HepG2 (cell line): ENCODE measurements around the gene TFDP2. TPM values are rescaled to one million over a fixed set of nuclear protein-coding genes. Genes with fewer than 3 reads are reported as not detected.

Experiments used
- ATAC-seq: fragments of 200-7000 bp; cut with Tn5 transposase; 3 replicates; pipeline ENCODE4 v1.9.1; 2020; ENCODE audit warnings: mild to moderate bottlenecking, moderate library complexity
- BruUV-seq: library from RNA; stranded (reverse); fragments of 400-500 nt; replicated peaks from 2 replicates; lab custom pipeline; 2021; lab: Mats Ljungman, UMichigan
- CTCF ChIA-PET: fragments of 300-600 bp; formaldehyde crosslinking; extraction: SDS; loops from one replicate; lab custom pipeline; 2021; ENCODE audit warnings: low total read pairs, inconsistent platforms, low intra/inter-chr PET ratio; lab: Yijun Ruan, JAX
- POLR2A ChIA-PET: fragments of 350-600 bp; sonication (Branson Sonifier 250); formaldehyde crosslinking; loops from one replicate; lab custom pipeline; 2020; ENCODE audit warnings: antibody characterized with exemption, inconsistent platforms; lab: Yijun Ruan, JAX
- DNase-seq: peaks from one replicate; pipeline ENCODE4 v3.0.0-alpha.2; 2015; ENCODE audit warnings: low spot score
- FAIRE-seq: peaks from 3 replicates; lab custom pipeline; 2011; peaks lifted over from hg19 to GRCh38; lab: Jason Lieb, UNC
- H2AFZ ChIP-seq: one replicate; pipeline ENCODE4 v1.6.1; 2011; ENCODE audit warnings: low read length, inconsistent platforms
- H3K27ac ChIP-seq: fragments of 300-600 bp; 3 replicates; pipeline ENCODE4 v1.8.0; 2011; ENCODE audit warnings: mixed run types, mild to moderate bottlenecking, mixed read lengths, low read length, inconsistent platforms; ENCODE audit not compliant: insufficient read depth; ENCODE audit errors: extremely low read length
- H3K27me3 ChIP-seq, 2 experiments: fragments of 200-600 bp in 1 of 2; 2 replicates in 1 of 2; 3 replicates in 1 of 2; pipeline versions ENCODE4 v1.6.0 to v1.8.0; 2011; ENCODE audit warnings: low read length in 2 of 2, mild to moderate bottlenecking in 2 of 2, moderate library complexity in 2 of 2, inconsistent platforms in 1 of 2; ENCODE audit not compliant: insufficient read depth in 2 of 2, control insufficient read depth in 1 of 2
- H3K36me3 ChIP-seq, 2 experiments: fragments of 200-600 bp in 1 of 2; replicated peaks in 1 of 2; 2 replicates in 1 of 2; 3 replicates in 1 of 2; pipeline versions ENCODE4 v1.5.1 to v1.8.0; 2011; ENCODE audit warnings: low read length in 2 of 2, inconsistent platforms in 1 of 2; ENCODE audit not compliant: insufficient read depth in 2 of 2, control insufficient read depth in 1 of 2
- H3K4me1 ChIP-seq: 2 replicates; pipeline ENCODE4 v1.5.1; 2012; ENCODE audit warnings: low read length, inconsistent platforms; ENCODE audit not compliant: insufficient read depth
- H3K4me2 ChIP-seq: 2 replicates; pipeline ENCODE4 v1.6.0; 2011; ENCODE audit warnings: low read depth, low read length, inconsistent platforms
- H3K4me3 ChIP-seq, 3 experiments: fragments of 200-600 bp in 1 of 3; sonication (generic), shearing (Covaris generic) in 1 of 3; replicated peaks in 1 of 3; 2 replicates each; pipeline ENCODE4 v1.5.1; 2011 to 2016; ENCODE audit warnings: low read length in 3 of 3, inconsistent platforms in 2 of 3, low read depth in 2 of 3, mild to moderate bottlenecking in 2 of 3, control low read depth in 1 of 3, mixed read lengths in 1 of 3; ENCODE audit not compliant: insufficient read depth in 1 of 3
- H3K79me2 ChIP-seq: one replicate; pipeline ENCODE4 v1.6.1; 2011; ENCODE audit warnings: low read length, inconsistent platforms; ENCODE audit not compliant: insufficient read depth
- H3K9ac ChIP-seq: 2 replicates; pipeline ENCODE4 v1.6.0; 2011; ENCODE audit warnings: mild to moderate bottlenecking, low read depth, low read length, inconsistent platforms; ENCODE audit not compliant: insufficient read depth
- H3K9me3 ChIP-seq: 2 replicates; pipeline ENCODE4 v1.5.1; 2012; ENCODE audit warnings: mild to moderate bottlenecking, low read length
- H4K20me1 ChIP-seq: 2 replicates; pipeline ENCODE4 v1.6.0; 2011; ENCODE audit warnings: inconsistent platforms, mild to moderate bottlenecking, low read length, moderate library complexity; ENCODE audit not compliant: insufficient read depth
- ARNT2 ChIP-seq: sonication (generic); formaldehyde crosslinking; IDR thresholded peaks from 2 replicates; pipeline ENCODE4 v1.8.0; 2022; ENCODE audit warnings: mild to moderate bottlenecking, low read depth, missing genetic modification reagents, moderate library complexity
- GFI1 ChIP-seq: sonication (generic); formaldehyde crosslinking; IDR thresholded peaks from 2 replicates; pipeline ENCODE4 v1.5.0; 2020; ENCODE audit warnings: missing genetic modification reagents, mild to moderate bottlenecking, borderline replicate concordance
- HMG20A ChIP-seq: IDR thresholded peaks from 2 replicates; pipeline ENCODE4 v1.6.1; 2016; ENCODE audit warnings: borderline replicate concordance
- NCOA2 ChIP-seq: sonication (generic); formaldehyde crosslinking; IDR thresholded peaks from 2 replicates; pipeline ENCODE4 v1.8.0; 2022; ENCODE audit warnings: inconsistent platforms
- NFE2L2 ChIP-seq: fragments of 150-350 bp; IDR thresholded peaks from 2 replicates; pipeline ENCODE4 v1.6.1; 2014; ENCODE audit warnings: low read length
- PAWR ChIP-seq: sonication (generic); formaldehyde crosslinking; IDR thresholded peaks from 2 replicates; pipeline ENCODE4 v1.4.0; 2020; ENCODE audit warnings: missing genetic modification reagents, mild to moderate bottlenecking, borderline replicate concordance
- PLRG1 ChIP-seq: fragments of 450-650 bp; conservative IDR thresholded peaks from 2 replicates; pipeline ENCODE4 v1.6.1; 2016
- TBX3 ChIP-seq: fragments of 450-650 bp; IDR thresholded peaks from 2 replicates; pipeline ENCODE4 v1.6.1; 2017; ENCODE audit warnings: antibody characterized with exemption, mild to moderate bottlenecking, inconsistent platforms, borderline replicate concordance
- U2AF2 ChIP-seq: fragments of 200-400 bp; formaldehyde crosslinking; IDR thresholded peaks from 2 replicates; pipeline ENCODE4 v1.6.1; 2017; ENCODE audit warnings: low read depth, mild to moderate bottlenecking, low read length
- ZNF138 ChIP-seq: sonication (generic); formaldehyde crosslinking; IDR thresholded peaks from 2 replicates; pipeline ENCODE4 v1.5.0; 2020; ENCODE audit warnings: mild to moderate bottlenecking, low read depth, missing genetic modification reagents
- ZNF430 ChIP-seq: sonication (generic); formaldehyde crosslinking; IDR thresholded peaks from 2 replicates; pipeline ENCODE4 v1.9.0; 2021; ENCODE audit warnings: mild to moderate bottlenecking, missing genetic modification reagents
- ZNF557 ChIP-seq: sonication (generic); formaldehyde crosslinking; IDR thresholded peaks from 2 replicates; pipeline ENCODE4 v1.4.0; 2020; ENCODE audit warnings: missing genetic modification reagents
- ZNF564 ChIP-seq: sonication (generic); formaldehyde crosslinking; IDR thresholded peaks from 2 replicates; pipeline ENCODE4 v1.8.1; 2023; ENCODE audit warnings: mild to moderate bottlenecking, missing genetic modification reagents
- ZNF780A ChIP-seq: sonication (generic); formaldehyde crosslinking; IDR thresholded peaks from 2 replicates; pipeline ENCODE4 v1.8.0; 2022; ENCODE audit warnings: mild to moderate bottlenecking, missing genetic modification reagents, moderate library complexity
- WGBS: methylation state at CpG from one replicate; pipeline ENCODE4 v1.1.6; 2017; ENCODE audit warnings: low lambda C conversion rate; 5-methylcytosine and 5-hydroxymethylcytosine counted together
- in situ Hi-C: cut with HindIII; loops from 2 replicates; pipeline ENCODE4 v1.10.0; 2017; ENCODE audit warnings: low pct_unique_long_range_greater_than_20kb; ENCODE audit not compliant: extremely low pct_ligation_motif_present
- intact Hi-C: fragments of 100-400 bp; cut with micrococcal nuclease; formaldehyde crosslinking; loops from one replicate; pipeline ENCODE4 v1.10.0; 2022; ENCODE audit not compliant: unreplicated experiment
- polyA plus RNA-seq, 8 experiments: library from polyadenylated mRNA; depleted of rRNA in 3 of 8; stranded (reverse) in 7 of 8; unstranded in 1 of 8; fragments of >200 nt; fragmentation: Illumina TruSeq in 4 of 8; extraction: Trizol in 4 of 8; gene quantifications; 2 replicates each; pipeline versions ENCODE4 v1.2.1 to v1.2.3, GENCODE V29; 2011 to 2016; ENCODE audit warnings: low read depth in 4 of 8, missing spikeins in 1 of 8, mixed read lengths in 1 of 8; ENCODE audit not compliant: insufficient read depth in 1 of 8
- total RNA-seq, 5 experiments: library from RNA; depleted of rRNA; stranded (reverse); fragments of >200 nt; fragmentation: Illumina TruSeq; extraction: Trizol; gene quantifications; 2 replicates each; pipeline ENCODE4 v1.2.3, GENCODE V29; 2016; ENCODE audit warnings: low read depth in 1 of 5
- TF ChIP-seq, protein P1 (sequence below): IDR thresholded peaks from 2 replicates; pipeline ENCODE4 v1.6.1; 2016
- TF ChIP-seq, protein P2 (sequence below): sonication (generic); formaldehyde crosslinking; conservative IDR thresholded peaks from 2 replicates; pipeline ENCODE4 v1.4.0; 2020; ENCODE audit warnings: missing genetic modification reagents
- TF ChIP-seq, protein P3 (sequence below): sonication (generic); formaldehyde crosslinking; IDR thresholded peaks from 2 replicates; pipeline ENCODE4 v1.4.0; 2020; ENCODE audit warnings: missing genetic modification reagents

The TFDP2 gene
- total and polyA plus RNA-seq, 2 of the 13 experiments (the other 11 are each of a cell fraction or from before 2014, with no cell fraction given) = 17.9 to 37.4 TPM

DNA sequence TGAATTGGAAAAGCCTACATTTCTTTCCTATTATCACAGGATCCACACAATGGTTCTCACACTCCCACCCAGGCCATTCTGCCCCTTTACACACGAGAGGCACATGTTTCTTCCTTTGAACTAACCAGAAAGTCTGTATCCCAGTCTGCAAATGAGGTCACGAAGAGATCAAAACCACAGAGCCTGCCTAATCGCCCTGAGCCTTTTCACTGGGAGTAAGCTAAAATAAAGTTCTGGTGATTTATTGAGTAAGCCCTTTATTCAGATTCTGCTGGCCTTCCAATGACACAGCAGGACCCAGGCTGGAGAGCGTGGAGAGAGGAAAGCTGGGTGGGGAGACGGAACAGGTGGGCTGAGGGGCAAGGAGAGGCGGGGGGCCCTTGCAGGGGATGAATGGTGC lies 194.2 kb downstream of the TFDP2 start (continued):
- TF ChIP-seq ZNF430 = no peak
- no peak for TF ChIP-seq ZNF138 (CRISPR knock-in tag)
- no peak for TF ChIP-seq ZNF564 (CRISPR knock-in tag)
- TF ChIP-seq TBX3 = no peak
- no peak for TF ChIP-seq HMG20A (CRISPR knock-in tag)
- no peak for TF ChIP-seq U2AF2
- TF ChIP-seq, protein P1, sequence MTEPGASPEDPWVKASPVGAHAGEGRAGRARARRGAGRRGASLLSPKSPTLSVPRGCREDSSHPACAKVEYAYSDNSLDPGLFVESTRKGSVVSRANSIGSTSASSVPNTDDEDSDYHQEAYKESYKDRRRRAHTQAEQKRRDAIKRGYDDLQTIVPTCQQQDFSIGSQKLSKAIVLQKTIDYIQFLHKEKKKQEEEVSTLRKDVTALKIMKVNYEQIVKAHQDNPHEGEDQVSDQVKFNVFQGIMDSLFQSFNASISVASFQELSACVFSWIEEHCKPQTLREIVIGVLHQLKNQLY = no peak

DNA sequence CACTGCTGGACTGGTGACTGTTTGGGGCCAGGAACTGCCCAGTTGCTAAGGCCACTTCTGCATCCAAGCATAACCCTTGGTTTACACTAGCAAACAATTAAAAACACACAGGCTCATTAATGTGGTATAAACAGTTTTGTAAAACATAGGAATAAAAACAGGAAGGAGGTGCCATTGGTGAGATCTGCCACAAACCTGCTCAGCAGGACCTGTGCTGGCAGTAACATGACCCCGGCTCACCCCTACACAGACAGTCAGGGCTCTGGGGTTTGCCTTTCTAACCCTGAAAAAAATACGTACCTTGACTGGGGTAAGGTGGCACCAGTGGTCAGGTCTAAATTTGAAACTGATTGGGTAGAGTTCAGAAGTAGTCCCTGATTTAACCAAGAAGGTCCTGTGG lies 196.7 kb downstream of the TFDP2 start:
- no TSS peak for BruUV-seq
- Histone ChIP-seq H3K4me1 (peaks cover 15% of the 10 kb centered on the region), H3K36me3 (peaks cover 0 to 6% of the 10 kb centered on the region in 2 experiments; a peak in 1 of 5 replicates), H3K4me3 (no peak overlapping the region), H3K79me2 (no peaks in the 10 kb centered on the region), H3K9ac (no peak overlapping the region)
- DNase-seq = no peak
- intact Hi-C loops = no loop called here
- 100% methylated on average over 2 of the region's 2 CpGs for WGBS
- TF ChIP-seq NFE2L2 (no peak), PLRG1 (no peak), ZNF557 (CRISPR knock-in tag) (no peak), ARNT2 (CRISPR knock-in tag) (no peak), PAWR (CRISPR knock-in tag) (no peak), ZNF138 (CRISPR knock-in tag) (no peak), ZNF780A (CRISPR knock-in tag) (no peak), NCOA2 (no peak), GFI1 (CRISPR knock-in tag) (no peak)
- TF ChIP-seq, protein P2, sequence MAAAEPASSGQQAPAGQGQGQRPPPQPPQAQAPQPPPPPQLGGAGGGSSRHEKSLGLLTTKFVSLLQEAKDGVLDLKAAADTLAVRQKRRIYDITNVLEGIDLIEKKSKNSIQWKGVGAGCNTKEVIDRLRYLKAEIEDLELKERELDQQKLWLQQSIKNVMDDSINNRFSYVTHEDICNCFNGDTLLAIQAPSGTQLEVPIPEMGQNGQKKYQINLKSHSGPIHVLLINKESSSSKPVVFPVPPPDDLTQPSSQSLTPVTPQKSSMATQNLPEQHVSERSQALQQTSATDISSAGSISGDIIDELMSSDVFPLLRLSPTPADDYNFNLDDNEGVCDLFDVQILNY (CRISPR knock-in tag) = no peak
- TF ChIP-seq, protein P3, sequence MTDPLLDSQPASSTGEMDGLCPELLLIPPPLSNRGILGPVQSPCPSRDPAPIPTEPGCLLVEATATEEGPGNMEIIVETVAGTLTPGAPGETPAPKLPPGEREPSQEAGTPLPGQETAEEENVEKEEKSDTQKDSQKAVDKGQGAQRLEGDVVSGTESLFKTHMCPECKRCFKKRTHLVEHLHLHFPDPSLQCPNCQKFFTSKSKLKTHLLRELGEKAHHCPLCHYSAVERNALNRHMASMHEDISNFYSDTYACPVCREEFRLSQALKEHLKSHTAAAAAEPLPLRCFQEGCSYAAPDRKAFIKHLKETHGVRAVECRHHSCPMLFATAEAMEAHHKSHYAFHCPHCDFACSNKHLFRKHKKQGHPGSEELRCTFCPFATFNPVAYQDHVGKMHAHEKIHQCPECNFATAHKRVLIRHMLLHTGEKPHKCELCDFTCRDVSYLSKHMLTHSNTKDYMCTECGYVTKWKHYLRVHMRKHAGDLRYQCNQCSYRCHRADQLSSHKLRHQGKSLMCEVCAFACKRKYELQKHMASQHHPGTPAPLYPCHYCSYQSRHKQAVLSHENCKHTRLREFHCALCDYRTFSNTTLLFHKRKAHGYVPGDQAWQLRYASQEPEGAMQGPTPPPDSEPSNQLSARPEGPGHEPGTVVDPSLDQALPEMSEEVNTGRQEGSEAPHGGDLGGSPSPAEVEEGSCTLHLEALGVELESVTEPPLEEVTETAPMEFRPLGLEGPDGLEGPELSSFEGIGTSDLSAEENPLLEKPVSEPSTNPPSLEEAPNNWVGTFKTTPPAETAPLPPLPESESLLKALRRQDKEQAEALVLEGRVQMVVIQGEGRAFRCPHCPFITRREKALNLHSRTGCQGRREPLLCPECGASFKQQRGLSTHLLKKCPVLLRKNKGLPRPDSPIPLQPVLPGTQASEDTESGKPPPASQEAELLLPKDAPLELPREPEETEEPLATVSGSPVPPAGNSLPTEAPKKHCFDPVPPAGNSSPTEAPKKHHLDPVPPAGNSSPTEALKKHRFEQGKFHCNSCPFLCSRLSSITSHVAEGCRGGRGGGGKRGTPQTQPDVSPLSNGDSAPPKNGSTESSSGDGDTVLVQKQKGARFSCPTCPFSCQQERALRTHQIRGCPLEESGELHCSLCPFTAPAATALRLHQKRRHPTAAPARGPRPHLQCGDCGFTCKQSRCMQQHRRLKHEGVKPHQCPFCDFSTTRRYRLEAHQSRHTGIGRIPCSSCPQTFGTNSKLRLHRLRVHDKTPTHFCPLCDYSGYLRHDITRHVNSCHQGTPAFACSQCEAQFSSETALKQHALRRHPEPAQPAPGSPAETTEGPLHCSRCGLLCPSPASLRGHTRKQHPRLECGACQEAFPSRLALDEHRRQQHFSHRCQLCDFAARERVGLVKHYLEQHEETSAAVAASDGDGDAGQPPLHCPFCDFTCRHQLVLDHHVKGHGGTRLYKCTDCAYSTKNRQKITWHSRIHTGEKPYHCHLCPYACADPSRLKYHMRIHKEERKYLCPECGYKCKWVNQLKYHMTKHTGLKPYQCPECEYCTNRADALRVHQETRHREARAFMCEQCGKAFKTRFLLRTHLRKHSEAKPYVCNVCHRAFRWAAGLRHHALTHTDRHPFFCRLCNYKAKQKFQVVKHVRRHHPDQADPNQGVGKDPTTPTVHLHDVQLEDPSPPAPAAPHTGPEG (CRISPR knock-in tag) = no peak
- TF ChIP-seq, all 625 proteins: peak for 0
- in situ Hi-C loops = no loop called here
- Histone ChIP-seq H3K27ac (no peak overlapping the region), H4K20me1 (no peaks in the 10 kb centered on the region), H3K9me3 (no peaks in the 10 kb centered on the region), H2AFZ (no peak overlapping the region), H3K27me3 (no peaks in the 10 kb centered on the region), H3K4me2 (no peak overlapping the region)
- FAIRE-seq (no peak), ATAC-seq (no peak)
- ChIA-PET POLR2A (no interaction called here), CTCF (no interaction called here)
